Spleen (tissue), 7 donors: ENCODE results near the gene CCR8.

Experiments
- POLR2A ChIP-seq, 3 donors: fragments of 450-650 bp; IDR thresholded peaks; one replicate each; pipeline ENCODE4 v1.5.1; 2017; ENCODE audit warnings: antibody characterized with exemption in 3 of 3, mild to moderate bottlenecking in 1 of 3
- TF ChIP-seq, protein P1 (sequence below), 11 experiments: fragments of 200-600 bp in 7 of 11; fragments of 450-650 bp in 4 of 11; sonication (generic) in 4 of 11; IDR thresholded peaks in 8 of 11; conservative IDR thresholded peaks in 3 of 11; 1 replicate in 7 of 11; 2 replicates in 4 of 11; pipeline versions ENCODE4 v1.4.0 to v1.8.0; 2016 to 2021; ENCODE audit warnings: antibody characterized with exemption in 11 of 11, inconsistent platforms in 4 of 11, mild to moderate bottlenecking in 1 of 11
- donor health status: DM: no; HTN: no; CAD: no; lungs with moderate emphysema.
- donor health status: DM: no; HTN: no; CAD: no.
- donor health status: DM: no; HTN: no; CAD: no.

DNA sequence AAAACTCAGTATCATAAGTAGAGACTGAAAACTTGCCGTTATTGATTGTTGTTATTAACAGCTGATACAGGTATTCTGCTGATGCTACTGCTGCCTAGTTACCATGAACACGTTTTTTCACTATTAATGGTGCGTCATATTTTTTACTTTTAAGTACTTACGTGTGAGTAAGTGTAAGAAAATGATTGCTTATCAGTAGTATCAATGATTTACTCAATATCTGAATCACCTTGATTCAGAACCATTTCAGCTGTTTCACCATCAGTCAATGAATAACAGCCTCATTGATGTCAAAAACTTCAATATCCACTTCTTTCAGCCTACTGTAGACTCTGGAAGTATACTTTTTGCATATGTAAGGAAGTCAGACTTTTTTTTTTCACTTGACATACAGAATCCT, 4.7 kb downstream of the CCR8 start:
- TF ChIP-seq, protein P1, sequence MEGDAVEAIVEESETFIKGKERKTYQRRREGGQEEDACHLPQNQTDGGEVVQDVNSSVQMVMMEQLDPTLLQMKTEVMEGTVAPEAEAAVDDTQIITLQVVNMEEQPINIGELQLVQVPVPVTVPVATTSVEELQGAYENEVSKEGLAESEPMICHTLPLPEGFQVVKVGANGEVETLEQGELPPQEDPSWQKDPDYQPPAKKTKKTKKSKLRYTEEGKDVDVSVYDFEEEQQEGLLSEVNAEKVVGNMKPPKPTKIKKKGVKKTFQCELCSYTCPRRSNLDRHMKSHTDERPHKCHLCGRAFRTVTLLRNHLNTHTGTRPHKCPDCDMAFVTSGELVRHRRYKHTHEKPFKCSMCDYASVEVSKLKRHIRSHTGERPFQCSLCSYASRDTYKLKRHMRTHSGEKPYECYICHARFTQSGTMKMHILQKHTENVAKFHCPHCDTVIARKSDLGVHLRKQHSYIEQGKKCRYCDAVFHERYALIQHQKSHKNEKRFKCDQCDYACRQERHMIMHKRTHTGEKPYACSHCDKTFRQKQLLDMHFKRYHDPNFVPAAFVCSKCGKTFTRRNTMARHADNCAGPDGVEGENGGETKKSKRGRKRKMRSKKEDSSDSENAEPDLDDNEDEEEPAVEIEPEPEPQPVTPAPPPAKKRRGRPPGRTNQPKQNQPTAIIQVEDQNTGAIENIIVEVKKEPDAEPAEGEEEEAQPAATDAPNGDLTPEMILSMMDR (IDR thresholded peaks at IDR 0.05 in 8 of 11, conservative IDR thresholded peaks at IDR 0.05 in 3 of 11), result no peak
- no peak for TF ChIP-seq POLR2A (IDR thresholded peaks at IDR 0.05)
